Uterus (tissue), 2 donors: Measurements from ENCODE around the gene TM9SF3.

Source experiments
- CTCF ChIP-seq, 4 experiments: fragments of 200-600 bp in 2 of 4; fragments of 450-650 bp in 2 of 4; sonication (generic) in 2 of 4; IDR thresholded peaks; one replicate each; pipeline ENCODE4 v1.5.1; 2016 to 2019; ENCODE audit warnings: antibody characterized with exemption in 4 of 4, mild to moderate bottlenecking in 2 of 4, moderate library complexity in 1 of 4
- POLR2A ChIP-seq, 2 donors: fragments of 450-650 bp; IDR thresholded peaks; one replicate each; pipeline ENCODE4 v1.6.1; 2016; ENCODE audit warnings: antibody characterized with exemption in 2 of 2, mild to moderate bottlenecking in 1 of 2, moderate library complexity in 1 of 2

- no peak for TF ChIP-seq POLR2A (IDR thresholded peaks at IDR 0.05)
- no peak for TF ChIP-seq CTCF (IDR thresholded peaks at IDR 0.05)
Observed at GRCh38 chr10:96632974-96633710, 46.3 kb upstream of the TM9SF3 start.
